ENCODE results near the gene LPXN.

The LPXN gene

GRCh38 chr11:58575377-58576020 lies at the start of gene LPXN:
TSS of gene LPXN (minus strand) at chr11:58575856. CDS start at chr11:58575772, 84 bp downstream.
- peak; percentile 81 to 87 for DNase-seq

- DNase-seq = no peak
Observed at GRCh38 chr11:58625086-58625485, 49.4 kb upstream of the LPXN start.

- DNase-seq = no peak
Observed at GRCh38 chr11:58622344-58622743, 46.7 kb upstream of the LPXN start, which contains the start of gene CNTF. TSS of gene CNTF (plus strand) at chr11:58622665. CDS start at chr11:58622753, 88 bp downstream.

GRCh38 chr11:58621586-58622262 lies 46.1 kb upstream of the LPXN start:
- no peak for DNase-seq

- no peak for DNase-seq
Observed at GRCh38 chr11:58617976-58618557, 42.4 kb upstream of the LPXN start.

- no peak for DNase-seq
Observed at GRCh38 chr11:58616594-58616993, 40.9 kb upstream of the LPXN start.

GRCh38 chr11:58615559-58615958 lies 39.9 kb upstream of the LPXN start:
- DNase-seq = no peak

- no peak for DNase-seq
Observed at GRCh38 chr11:58613228-58613627, 37.6 kb upstream of the LPXN start.

- DNase-seq = no peak
Observed at GRCh38 chr11:58609723-58610122, 34.1 kb upstream of the LPXN start.

GRCh38 chr11:58608331-58608730 lies 32.7 kb upstream of the LPXN start:
- no peak for DNase-seq

GRCh38 chr11:58606930-58607714 lies 31.5 kb upstream of the LPXN start:
- DNase-seq = no peak

- no peak for DNase-seq
Observed at GRCh38 chr11:58600510-58600909, 24.9 kb upstream of the LPXN start.

GRCh38 chr11:58597486-58598144 lies 22.0 kb upstream of the LPXN start:
- no peak for DNase-seq

GRCh38 chr11:58596621-58597020 lies 21.0 kb upstream of the LPXN start:
- no peak for DNase-seq

- no peak for DNase-seq
Observed at GRCh38 chr11:58594826-58595225, 19.2 kb upstream of the LPXN start.

GRCh38 chr11:58592760-58593472 lies 17.3 kb upstream of the LPXN start:
- no peak for DNase-seq

GRCh38 chr11:58591659-58592058 lies 16.0 kb upstream of the LPXN start:
- no peak for DNase-seq

GRCh38 chr11:58586998-58587397 lies 11.3 kb upstream of the LPXN start:
- no peak for DNase-seq

GRCh38 chr11:58582437-58582836 lies 6.8 kb upstream of the LPXN start:
- DNase-seq = no peak

- DNase-seq = no peak
Observed at GRCh38 chr11:58580311-58580710, 4.7 kb upstream of the LPXN start.

GRCh38 chr11:58579192-58580129 lies 3.8 kb upstream of the LPXN start:
- peak; percentile 73 to 88 for DNase-seq

Data from AML-193 (cell line).